Activated T-cell treated with anti-CD3 and anti-CD28 coated beads, Interleukin-2, amount 50 U/mL, for 24 hours (primary cell): Measurements from ENCODE around the gene TMEM80.

ENCODE experiments used
- DNase-seq: peaks from one replicate; pipeline ENCODE4 v3.0.0-alpha.2; 2020
- H3K27ac Mint-ChIP-seq: 2 replicates; pipeline ENCODE4 v1.8.0; 2020; ENCODE audit warnings: mild to moderate bottlenecking, mixed read lengths
- H3K27me3 Mint-ChIP-seq: 2 replicates; pipeline ENCODE4 v1.8.0; 2020; ENCODE audit warnings: mixed read lengths
- H3K36me3 Mint-ChIP-seq: 2 replicates; pipeline ENCODE4 v1.8.0; 2020; ENCODE audit warnings: low read depth, mixed read lengths
- H3K4me1 Mint-ChIP-seq: 2 replicates; pipeline ENCODE4 v1.8.0; 2020; ENCODE audit warnings: low read depth, mixed read lengths
- H3K4me3 Mint-ChIP-seq: 2 replicates; pipeline ENCODE4 v1.8.0; 2020; ENCODE audit warnings: mild to moderate bottlenecking, moderate library complexity, mixed read lengths
- H3K9me3 Mint-ChIP-seq: 2 replicates; pipeline ENCODE4 v1.8.0; 2020; ENCODE audit warnings: mixed read lengths

TMEM80 gene

GRCh38 chr11:714436-714835, 18.8 kb downstream of the TMEM80 start:
- Mint-ChIP-seq H3K36me3 (no peaks in the 10 kb centered on the region), H3K4me1 (no peaks in the 10 kb centered on the region), H3K27ac (no peak overlapping the region), H3K9me3 (no peaks in the 10 kb centered on the region), H3K4me3 (no peak overlapping the region), H3K27me3 (peaks cover 18% of the 10 kb centered on the region)
- no peak for DNase-seq

DNA sequence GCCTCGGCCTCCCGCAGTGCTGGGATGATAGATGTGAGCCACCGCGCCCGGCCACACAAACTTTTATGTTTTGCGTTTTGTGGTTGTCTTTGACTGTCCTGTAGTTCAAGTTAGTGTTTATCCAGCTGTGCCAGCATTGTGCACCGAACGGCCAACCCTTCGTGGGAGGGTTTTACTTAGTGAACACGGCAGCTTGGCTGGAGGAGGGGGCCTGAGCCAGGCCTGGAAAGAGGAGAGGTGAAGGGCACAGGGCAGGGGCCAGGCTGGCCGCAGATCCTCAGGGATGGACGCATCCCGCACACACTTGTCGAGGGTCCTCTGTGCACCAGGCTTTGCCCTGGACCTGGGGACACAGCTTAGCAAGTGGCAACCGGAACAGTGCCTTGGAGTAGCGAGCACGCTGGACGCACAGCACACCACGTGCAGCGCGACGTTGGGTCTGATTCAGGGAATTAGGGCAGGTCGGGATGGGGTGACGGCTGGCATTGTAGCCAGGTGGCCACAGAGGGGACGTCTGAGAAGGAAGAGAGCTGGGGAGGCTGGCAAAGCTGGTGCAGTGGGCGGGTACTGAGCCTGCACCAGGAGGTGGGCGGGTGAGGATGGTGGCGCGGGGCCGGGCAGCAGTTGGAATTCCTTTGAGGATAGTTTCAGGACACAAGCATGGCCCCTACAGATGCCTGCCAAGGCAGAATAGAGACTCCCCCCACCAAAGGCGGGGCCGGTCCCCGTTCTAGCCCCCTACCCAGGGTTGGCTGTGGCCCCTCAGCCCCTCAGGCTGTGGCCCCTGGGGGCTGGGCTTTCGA, 23.8 kb downstream of the TMEM80 start:
- no peaks in the 10 kb centered on the region for H3K36me3 Mint-ChIP-seq

DNA sequence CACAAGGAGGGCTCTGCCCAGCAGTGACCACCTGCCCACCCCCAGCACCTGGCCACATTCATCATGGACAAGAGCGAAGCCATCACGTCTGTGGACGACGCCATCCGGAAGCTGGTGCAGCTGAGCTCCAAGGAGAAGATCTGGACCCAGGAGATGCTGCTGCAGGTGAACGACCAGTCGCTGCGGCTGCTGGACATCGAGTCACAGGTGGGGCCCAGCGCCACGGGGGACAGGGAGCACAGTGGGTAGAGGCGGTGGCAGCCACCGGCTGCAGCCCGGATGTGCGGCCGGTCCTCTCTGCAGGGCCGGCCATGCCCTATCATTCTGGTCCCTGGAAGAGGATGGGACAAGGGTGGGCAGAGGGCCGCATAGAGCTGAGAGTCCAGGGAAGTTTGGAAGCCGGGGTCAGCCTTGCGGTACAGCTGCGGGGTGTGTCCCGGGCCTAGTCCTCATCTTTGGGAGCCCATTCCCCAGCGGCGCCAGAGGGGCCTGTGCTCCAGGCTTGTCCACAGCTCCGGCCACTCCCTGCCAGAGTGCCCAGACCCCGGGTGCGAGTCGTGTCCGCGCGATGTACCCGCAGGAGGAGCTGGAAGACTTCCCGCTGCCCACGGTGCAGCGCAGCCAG, 24.5 kb downstream of the TMEM80 start:
- Mint-ChIP-seq H3K36me3 (no peaks in the 10 kb centered on the region), H3K4me3 (peak overlapping the region; percentile 10), H3K27ac (no peak overlapping the region), H3K4me1 (peaks cover 18% of the 10 kb centered on the region), H3K27me3 (peaks cover 29% of the 10 kb centered on the region), H3K9me3 (no peaks in the 10 kb centered on the region)
- no peak for DNase-seq

More for the DNA sequence above, 23.8 kb downstream of the TMEM80 start:
- no peak for DNase-seq
- no peak overlapping the region for H3K27ac Mint-ChIP-seq
- peak overlapping the region; percentile 10 for H3K4me3 Mint-ChIP-seq
- peaks cover 26% of the 10 kb centered on the region for H3K27me3 Mint-ChIP-seq
- H3K9me3 Mint-ChIP-seq, result no peaks in the 10 kb centered on the region
- peaks cover 15% of the 10 kb centered on the region for H3K4me1 Mint-ChIP-seq

- no peaks in the 10 kb centered on the region for H3K36me3 Mint-ChIP-seq
- DNase-seq, result peak; percentile 68
- H3K9me3 Mint-ChIP-seq, result no peaks in the 10 kb centered on the region
- no peak overlapping the region for H3K4me3 Mint-ChIP-seq
- H3K27me3 Mint-ChIP-seq, result peaks cover 31% of the 10 kb centered on the region
- H3K27ac Mint-ChIP-seq, result no peak overlapping the region
- H3K4me1 Mint-ChIP-seq, result peaks cover 20% of the 10 kb centered on the region
These were observed 25.1 kb downstream of the TMEM80 start for GRCh38 chr11:720642-721246.

- Mint-ChIP-seq H3K9me3 (no peaks in the 10 kb centered on the region), H3K4me3 (peak overlapping the region; percentile 8), H3K36me3 (no peaks in the 10 kb centered on the region), H3K27me3 (peaks cover 31% of the 10 kb centered on the region), H3K4me1 (peaks cover 20% of the 10 kb centered on the region), H3K27ac (no peak overlapping the region)
- no peak for DNase-seq
These were observed 25.7 kb downstream of the TMEM80 start for GRCh38 chr11:721247-721740.

GRCh38 chr11:721741-722345, 26.2 kb downstream of the TMEM80 start:
- no peak overlapping the region for H3K27ac Mint-ChIP-seq
- peaks cover 22% of the 10 kb centered on the region for H3K4me1 Mint-ChIP-seq
- H3K9me3 Mint-ChIP-seq, result no peaks in the 10 kb centered on the region
- peak; percentile 62 for DNase-seq
- H3K4me3 Mint-ChIP-seq, result peak overlapping the region; percentile 8
- peaks cover 31% of the 10 kb centered on the region for H3K27me3 Mint-ChIP-seq
- no peaks in the 10 kb centered on the region for H3K36me3 Mint-ChIP-seq

DNA sequence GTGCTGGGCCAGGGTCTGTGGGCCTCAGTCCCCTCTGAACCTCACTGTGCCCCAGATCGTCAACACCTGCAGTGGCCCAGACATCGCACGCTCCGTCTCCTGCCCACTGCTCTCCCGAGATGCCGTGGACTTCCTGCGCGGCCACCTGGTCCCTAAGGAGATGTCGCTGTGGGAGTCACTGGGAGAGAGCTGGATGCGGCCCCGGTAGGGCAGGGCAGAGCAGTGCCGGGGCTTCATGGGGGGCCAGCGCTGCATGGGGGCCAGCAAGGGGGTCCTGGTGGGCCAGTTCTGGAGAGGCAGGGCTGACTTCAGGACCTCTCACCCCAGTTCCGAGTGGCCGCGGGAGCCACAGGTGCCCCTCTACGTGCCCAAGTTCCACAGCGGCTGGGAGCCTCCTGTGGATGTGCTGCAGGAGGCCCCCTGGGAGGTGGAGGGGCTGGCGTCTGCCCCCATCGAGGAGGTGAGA, 26.8 kb downstream of the TMEM80 start:
- Mint-ChIP-seq H3K27me3 (peaks cover 31% of the 10 kb centered on the region), H3K9me3 (no peaks in the 10 kb centered on the region), H3K4me1 (peaks cover 22% of the 10 kb centered on the region), H3K4me3 (no peak overlapping the region), H3K36me3 (no peaks in the 10 kb centered on the region), H3K27ac (no peak overlapping the region)
- DNase-seq, result no peak

- H3K4me1 Mint-ChIP-seq, result peaks cover 26% of the 10 kb centered on the region
- H3K27ac Mint-ChIP-seq, result peak overlapping the region; percentile 50
- peak; percentile 59 for DNase-seq
- H3K36me3 Mint-ChIP-seq, result no peaks in the 10 kb centered on the region
- H3K9me3 Mint-ChIP-seq, result no peaks in the 10 kb centered on the region
- H3K27me3 Mint-ChIP-seq, result peaks cover 31% of the 10 kb centered on the region
- no peak overlapping the region for H3K4me3 Mint-ChIP-seq
These were observed 27.7 kb downstream of the TMEM80 start for GRCh38 chr11:723120-723883.

- H3K36me3 Mint-ChIP-seq, result no peaks in the 10 kb centered on the region
- no peak overlapping the region for H3K27ac Mint-ChIP-seq
- DNase-seq, result no peak
- no peaks in the 10 kb centered on the region for H3K9me3 Mint-ChIP-seq
- no peak overlapping the region for H3K4me3 Mint-ChIP-seq
- peaks cover 29% of the 10 kb centered on the region for H3K27me3 Mint-ChIP-seq
- peaks cover 26% of the 10 kb centered on the region for H3K4me1 Mint-ChIP-seq
These were observed 28.6 kb downstream of the TMEM80 start for GRCh38 chr11:724049-724777.

DNA sequence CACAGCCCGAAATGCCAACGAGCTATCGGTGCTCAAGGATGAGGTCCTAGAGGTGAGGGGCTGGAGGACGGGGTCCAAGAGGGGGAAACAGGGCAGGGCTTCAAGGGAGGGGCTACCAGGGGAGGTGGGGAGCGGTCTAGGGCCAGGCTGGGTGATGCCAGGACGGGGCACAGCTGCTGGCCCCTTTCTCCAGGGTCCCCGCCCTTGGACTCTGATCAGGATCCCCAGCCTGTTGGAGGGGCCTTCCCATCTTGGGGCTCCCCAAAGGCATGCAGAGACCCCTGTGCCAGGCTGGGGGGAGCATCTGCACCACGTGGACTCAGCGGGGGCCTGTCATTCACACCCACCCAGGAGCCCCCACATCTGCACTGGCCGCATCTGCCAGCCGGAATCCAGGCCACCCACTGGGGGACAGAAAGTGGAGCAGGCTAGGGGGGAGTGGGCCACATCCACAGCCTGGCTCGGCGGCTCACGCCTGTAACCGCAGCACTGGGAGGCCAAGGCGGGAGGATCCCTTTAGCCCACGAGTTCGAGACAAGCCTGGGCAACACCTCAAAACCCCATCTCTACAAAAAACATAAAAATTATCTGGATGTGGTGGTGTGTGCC, 29.3 kb downstream of the TMEM80 start:
- no peak overlapping the region for H3K27ac Mint-ChIP-seq
- no peaks in the 10 kb centered on the region for H3K36me3 Mint-ChIP-seq
- DNase-seq, result no peak
- H3K4me1 Mint-ChIP-seq, result peaks cover 25% of the 10 kb centered on the region
- H3K4me3 Mint-ChIP-seq, result peak overlapping the region; percentile 55
- H3K9me3 Mint-ChIP-seq, result no peaks in the 10 kb centered on the region
- H3K27me3 Mint-ChIP-seq, result peaks cover 22% of the 10 kb centered on the region

DNA sequence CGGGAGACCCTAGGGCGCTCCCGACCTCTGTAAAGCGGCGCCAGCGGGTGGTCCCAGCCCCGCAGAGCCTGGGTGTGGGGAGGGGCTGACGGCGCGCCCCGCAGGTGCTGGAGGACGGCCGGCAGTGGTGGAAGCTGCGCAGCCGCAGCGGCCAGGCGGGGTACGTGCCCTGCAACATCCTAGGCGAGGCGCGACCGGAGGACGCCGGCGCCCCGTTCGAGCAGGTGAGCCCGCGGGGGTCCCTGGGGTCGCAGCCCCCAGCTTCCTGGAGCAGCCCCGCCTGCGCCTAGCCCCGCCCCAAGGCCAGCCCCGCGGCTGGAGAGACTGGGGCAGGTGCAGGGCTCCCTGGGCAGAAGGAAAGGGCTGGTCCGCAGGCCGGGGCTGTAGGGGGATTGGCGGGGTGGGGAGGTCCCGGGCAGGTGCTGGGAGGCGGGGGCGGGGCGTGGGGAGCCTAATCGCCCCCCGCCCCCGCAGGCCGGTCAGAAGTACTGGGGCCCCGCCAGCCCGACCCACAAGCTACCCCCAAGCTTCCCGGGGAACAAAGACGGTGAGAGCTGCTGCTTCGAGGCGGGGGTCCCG, 30.1 kb downstream of the TMEM80 start:
- peaks cover 16% of the 10 kb centered on the region for H3K27me3 Mint-ChIP-seq
- no peak overlapping the region for H3K4me3 Mint-ChIP-seq
- DNase-seq, result peak; percentile 55
- H3K27ac Mint-ChIP-seq, result no peak overlapping the region
- H3K4me1 Mint-ChIP-seq, result peaks cover 22% of the 10 kb centered on the region
- no peaks in the 10 kb centered on the region for H3K36me3 Mint-ChIP-seq
- H3K9me3 Mint-ChIP-seq, result no peaks in the 10 kb centered on the region

DNA sequence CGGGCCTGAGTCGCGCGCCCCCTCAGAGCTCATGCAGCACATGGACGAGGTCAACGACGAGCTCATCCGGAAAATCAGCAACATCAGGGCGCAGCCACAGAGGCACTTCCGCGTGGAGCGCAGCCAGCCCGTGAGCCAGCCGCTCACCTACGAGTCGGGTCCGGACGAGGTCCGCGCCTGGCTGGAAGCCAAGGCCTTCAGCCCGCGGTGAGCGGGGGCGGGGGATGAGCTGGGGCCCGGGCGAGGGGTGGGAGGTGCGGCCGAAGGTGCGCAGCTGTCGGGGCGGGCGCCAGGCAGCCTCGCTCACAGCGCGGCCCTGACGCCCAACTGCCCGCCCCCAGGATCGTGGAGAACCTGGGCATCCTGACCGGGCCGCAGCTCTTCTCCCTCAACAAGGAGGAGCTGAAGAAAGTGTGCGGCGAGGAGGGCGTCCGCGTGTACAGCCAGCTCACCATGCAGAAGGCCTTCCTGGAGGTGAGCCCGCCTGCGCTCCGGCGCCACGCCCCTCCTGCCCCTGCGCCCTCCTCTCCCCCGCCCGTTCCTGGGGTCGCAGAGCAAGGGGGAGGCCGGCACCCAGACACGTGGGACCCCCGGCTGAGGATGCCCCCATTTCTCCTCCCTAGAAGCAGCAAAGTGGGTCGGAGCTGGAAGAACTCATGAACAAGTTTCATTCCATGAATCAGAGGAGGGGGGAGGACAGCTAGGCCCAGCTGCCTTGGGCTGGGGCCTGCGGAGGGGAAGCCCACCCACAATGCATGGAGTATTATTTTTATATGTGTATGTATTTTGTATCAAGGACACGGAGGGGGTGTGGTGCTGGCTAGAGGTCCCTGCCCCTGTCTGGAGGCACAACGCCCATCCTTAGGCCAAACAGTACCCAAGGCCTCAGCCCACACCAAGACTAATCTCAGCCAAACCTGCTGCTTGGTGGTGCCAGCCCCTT, 30.9 kb downstream of the TMEM80 start:
- peak; percentile 71 for DNase-seq
- H3K4me3 Mint-ChIP-seq, result peak overlapping the region; percentile 54
- H3K36me3 Mint-ChIP-seq, result no peaks in the 10 kb centered on the region
- H3K9me3 Mint-ChIP-seq, result no peaks in the 10 kb centered on the region
- H3K4me1 Mint-ChIP-seq, result peaks cover 20% of the 10 kb centered on the region
- no peak overlapping the region for H3K27ac Mint-ChIP-seq
- H3K27me3 Mint-ChIP-seq, result peaks cover 13% of the 10 kb centered on the region
